Upper lobe of left lung (tissue), 4 donors: ENCODE results near the gene MCOLN3.

Experiments
- CTCF ChIP-seq, 6 experiments: fragments of 450-650 bp in 4 of 6; fragments of 200-600 bp in 2 of 6; sonication (generic) in 2 of 6; IDR thresholded peaks; one replicate each; pipeline ENCODE4 v1.5.1; 2016 to 2019; ENCODE audit warnings: antibody characterized with exemption in 6 of 6
- EP300 ChIP-seq, 4 donors: sonication (generic); formaldehyde crosslinking; IDR thresholded peaks; one replicate each; pipeline ENCODE4 v1.5.1; 2017; ENCODE audit warnings: antibody characterized with exemption in 4 of 4, control low read depth in 2 of 4

- no peak for TF ChIP-seq CTCF (IDR thresholded peaks at IDR 0.05)
- no peak for TF ChIP-seq EP300 (IDR thresholded peaks at IDR 0.05)
Observed at GRCh38 chr1:85068846-85069245, 20.5 kb upstream of the MCOLN3 start.
